Left renal cortex interstitium (tissue), 4 donors: ENCODE results near the gene EPS8. TPM values are rescaled to one million over a fixed set of nuclear protein-coding genes. Genes with fewer than 3 reads are reported as not detected.

Experiments
- DNase-seq, 4 donors: peaks; one replicate each; pipeline ENCODE4 v3.0.0-alpha.2; 2013; ENCODE audit warnings: low read depth in 4 of 4, low spot score in 2 of 4, missing footprints in 1 of 4
- polyA plus RNA-seq, 4 donors: library from polyadenylated mRNA; unstranded; fragments of 120-200 nt; gene quantifications; one replicate each; pipeline ENCODE4 v1.2.1, GENCODE V29; 2013; ENCODE audit not compliant: insufficient read length in 4 of 4

Gene EPS8
- polyA plus RNA-seq, 4 donors = 48.3 to 65.0 (median 59.8) TPM

DNA sequence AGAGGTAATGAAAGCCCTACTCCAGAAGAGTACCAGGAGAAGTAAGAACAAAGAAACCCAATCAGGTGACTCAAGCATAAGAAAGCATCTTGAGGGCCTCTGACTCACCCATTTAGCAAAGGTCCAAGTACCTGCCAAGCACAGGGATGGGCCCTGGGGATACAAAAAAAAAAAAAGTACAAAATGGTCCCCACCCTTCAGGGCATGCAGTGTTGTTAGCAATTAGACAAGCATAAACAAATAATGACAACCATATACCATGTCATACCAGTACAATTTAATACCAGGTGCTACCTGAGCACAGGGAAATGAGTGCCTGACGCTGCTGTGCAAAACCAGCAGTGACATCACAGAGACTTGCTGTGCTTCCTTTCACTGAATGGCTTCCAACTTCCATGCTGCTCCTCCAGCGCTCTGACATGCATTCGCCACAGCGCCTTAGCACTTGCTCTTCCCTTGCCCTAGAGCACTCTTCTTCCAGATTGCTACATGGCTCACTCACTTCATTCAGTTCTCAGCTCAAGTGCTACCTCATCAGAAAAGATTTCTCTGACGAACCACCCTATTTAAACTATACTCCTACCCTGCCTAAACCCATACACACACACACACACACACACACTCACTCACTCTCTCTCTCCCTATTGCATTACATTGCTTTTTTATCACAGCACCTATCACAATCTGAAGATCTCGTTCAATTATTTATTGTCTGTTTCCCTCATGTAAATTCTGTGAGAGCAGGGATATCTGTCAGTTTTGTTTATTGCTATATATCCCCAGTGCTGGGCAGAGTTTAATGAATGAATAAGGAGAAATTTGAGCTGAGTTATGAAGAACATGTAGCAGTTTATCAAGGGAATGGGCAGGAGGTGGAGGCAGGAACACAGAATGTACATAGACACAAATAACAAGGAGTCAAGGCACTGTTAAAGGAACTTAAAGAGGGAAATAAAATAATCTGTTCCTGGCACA is 12.9 kb upstream of the EPS8 start:
- DNase-seq = no peak

DNA sequence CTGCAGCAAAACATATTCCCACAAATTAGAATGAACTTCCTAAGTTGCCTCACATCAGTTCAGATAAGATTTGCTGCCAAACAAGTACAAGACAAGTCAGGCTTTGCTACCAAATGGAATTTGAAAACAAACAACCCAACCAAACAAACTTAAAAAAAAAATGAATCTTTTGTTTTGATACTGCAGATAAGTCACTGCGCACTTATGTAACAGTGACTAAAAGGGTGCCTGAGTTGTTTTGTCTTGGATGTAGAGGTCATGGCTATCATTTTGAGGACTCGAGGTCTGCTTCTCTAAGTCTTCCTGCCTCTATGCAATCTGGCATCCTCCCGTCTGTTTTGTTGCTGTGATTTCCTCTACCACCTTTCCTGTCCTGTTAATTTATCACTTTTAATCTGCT is 11.1 kb upstream of the EPS8 start:
- DNase-seq = no peak

DNA sequence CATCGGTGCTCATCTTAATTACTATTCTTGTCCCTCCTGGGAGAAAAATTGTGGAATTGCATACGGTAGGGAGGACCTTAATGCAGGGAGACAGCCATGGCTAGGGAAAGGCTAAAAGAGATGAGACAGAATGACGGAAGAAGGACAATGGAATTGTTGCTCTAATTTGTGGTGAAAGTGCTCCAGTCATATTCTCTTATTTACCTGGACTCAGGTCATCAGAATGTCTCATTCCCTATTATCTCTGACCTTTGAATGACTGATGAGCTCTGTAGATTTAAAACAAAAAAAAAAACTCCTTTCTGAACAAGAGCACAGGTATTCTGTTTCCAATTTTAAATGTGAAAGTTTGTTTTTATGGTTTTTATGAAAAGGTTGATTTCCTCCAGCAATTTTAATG is 8.6 kb upstream of the EPS8 start:
- no peak for DNase-seq

DNA sequence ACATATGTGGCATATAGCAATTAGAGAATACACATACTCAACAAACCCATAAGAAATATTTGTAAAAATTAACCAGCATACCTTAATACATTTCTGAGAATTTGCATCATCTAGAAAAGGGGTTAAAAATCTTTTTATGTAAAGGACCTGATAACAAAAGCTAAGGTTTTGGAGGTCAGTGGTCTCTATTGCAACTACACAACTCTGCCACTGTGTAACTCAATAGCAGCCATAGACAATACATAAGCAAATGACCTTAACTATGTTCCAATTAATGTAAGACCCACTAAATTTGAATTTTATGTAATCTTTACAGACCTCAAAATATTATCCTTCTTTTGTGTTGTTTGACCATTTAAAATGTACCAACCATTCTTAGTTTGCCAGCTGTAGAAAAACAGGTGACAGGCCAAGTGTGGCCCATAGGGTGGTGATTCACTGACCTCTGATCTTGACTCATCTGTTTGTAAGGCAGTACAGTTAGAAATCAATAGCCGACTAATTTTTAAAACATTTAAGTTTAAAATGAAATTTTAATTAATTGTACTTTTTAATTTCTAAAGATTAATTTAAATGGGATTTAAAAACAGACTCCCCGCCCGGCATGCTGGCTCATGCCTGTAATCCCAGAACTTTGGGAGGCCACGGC is 7.4 kb upstream of the EPS8 start:
- no peak for DNase-seq

DNA sequence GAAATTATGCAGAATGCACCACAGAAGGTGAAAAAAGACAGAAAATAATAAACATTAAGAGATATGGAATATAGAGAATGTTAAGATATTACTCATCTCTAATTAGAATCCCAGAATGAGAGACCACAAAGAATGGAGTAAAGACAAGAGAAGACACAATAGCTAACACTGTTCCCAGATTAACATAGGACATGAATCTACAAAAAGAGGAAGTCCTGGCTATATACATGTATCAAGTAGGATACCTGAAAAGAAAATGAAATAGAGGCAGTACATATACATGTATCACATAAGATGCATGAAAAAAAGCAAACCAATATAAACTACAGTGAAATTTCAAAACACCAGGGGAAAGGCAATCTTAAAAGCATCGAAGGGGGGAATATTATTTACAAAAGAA is 5.6 kb upstream of the EPS8 start:
- no peak for DNase-seq

DNA sequence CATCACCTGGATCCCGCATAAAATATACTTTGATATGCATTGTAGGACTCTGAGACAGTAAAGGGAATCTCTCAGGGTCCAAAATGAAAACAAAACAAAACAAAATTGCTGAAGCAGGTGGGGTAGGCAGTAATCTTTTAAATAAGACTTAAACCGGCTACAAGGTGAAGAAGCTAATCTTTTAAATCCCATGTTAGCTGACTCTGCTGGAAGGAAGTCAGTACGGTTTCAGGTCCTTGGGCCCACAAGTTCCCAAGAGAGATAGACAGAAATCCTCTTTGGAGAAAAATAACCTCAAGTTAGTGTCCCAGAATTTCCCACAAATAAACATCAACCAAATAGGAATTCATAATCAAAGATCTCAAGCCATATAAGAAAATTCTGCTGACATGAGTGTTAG is 5.0 kb upstream of the EPS8 start:
- no peak for DNase-seq

DNA sequence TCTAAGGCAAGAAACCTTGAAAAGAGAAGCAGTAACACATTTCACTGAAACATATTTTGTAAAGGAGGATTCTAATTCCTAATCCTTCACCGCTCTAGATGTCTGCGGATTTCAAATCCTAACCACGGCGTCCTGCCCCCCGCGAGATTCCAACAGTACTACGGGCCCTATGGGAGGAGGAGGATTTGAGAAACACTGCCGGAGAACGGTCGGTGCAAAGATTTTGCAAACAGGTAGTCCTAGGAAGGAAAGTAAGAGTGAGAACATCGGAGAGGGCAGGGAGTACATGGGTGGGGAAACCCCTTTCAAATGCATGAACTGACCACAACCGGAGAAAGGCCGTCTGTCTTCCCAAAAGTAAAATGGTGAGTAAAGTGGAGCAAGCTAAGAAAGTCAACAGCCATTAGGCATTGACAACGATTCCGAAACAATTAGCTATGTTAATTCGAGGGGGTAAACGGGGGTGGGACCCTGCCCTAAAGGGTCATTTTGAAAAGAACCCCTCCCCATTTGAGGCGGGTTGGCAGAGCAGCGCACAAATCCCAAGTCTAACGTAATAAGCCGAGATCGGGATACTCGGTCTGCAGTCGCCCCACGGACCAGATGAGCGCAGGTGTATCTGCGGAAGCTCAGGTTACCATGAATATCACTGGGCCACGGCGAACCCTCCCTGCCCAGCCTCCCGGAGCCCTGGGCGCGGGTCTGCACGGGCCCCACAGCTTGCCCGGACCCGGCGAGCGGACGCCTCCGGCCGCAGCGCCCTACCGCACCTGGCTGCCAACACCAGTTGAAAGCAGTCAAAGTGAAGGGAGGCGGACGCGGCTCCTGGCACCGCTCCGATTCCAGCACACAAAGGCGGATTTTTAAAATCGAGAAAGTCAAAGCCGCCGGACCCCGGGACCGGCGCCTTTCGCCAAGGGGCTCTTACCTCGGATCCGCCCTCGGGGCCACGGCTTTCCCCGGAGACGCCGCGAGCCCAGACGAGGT is 662 bp downstream of the EPS8 start:
- peak in 3 of 4 donors; percentile 44 to 69 (median 64) for DNase-seq

DNA sequence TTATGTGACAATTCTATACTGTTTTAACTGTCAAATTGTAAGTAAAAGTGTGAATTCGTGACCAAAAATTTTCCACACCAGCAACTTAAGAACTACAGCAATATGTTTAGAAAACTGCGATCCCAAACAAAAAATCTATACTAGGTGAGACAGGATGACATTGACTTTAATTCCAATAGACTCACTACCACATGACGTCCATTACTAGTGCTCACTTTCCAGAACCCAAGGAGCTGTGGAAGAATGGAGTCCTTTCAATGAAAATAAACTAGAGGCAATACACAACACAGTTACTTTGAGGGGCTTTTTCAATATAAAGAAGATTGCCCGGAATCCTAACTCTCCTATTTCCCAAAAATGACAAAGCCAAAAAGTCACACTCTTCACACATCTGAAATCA is 1.4 kb downstream of the EPS8 start:
- DNase-seq = no peak

DNA sequence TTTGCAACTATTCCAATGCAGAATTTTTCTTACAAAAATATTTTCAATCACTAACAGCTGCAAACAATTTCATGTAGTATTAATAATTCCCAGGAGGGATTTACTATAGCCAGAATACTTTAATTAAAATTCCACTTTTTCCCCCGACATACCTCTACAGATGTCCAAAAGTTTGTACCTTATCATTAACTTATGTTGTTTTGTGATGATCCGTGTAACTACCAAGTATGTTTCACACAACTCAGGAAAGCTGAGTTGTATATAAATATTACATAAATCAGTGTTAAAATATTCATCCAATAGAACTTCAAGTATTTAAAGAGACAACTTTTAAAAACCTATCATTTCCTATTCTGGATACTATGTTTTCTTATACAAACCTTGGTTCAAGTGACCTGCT is 2.4 kb downstream of the EPS8 start:
- no peak for DNase-seq

DNA sequence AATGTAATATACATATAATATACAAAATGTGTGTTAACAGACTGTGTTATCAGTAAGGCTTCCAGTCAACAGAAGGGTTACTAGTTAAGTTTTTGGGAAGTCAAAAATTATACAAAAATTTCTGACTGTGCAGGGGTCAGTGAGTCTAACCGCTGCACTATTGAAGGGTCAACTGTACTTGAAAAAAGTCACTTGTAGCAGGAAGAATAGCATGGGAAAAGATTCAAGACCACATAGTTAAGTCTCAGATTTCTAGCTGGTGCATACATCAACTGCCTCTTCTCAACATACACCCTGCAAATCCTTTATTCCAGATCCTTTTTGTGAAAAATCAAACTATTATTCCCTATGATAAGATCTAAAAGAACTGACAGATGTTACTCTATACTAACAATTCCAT is 5.9 kb downstream of the EPS8 start:
- no peak for DNase-seq

DNA sequence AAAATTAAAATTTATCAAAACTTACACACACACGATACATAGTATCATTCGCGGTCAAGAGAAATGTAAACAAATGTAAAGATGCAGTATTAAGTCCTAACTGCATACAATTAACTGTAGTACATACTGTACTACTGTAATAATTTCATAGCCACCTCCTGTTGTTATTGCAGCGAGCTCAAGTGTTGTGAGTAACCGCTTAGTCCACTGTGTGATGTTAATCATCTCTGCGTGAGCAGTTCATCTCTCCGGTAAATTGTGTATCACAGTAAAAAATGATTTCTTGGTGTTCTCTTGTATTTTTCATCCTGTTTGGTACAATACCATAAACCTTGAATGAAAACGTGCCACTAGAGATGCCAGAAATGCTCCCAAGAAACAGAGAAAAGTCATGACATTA is 6.5 kb downstream of the EPS8 start:
- no peak for DNase-seq

DNA sequence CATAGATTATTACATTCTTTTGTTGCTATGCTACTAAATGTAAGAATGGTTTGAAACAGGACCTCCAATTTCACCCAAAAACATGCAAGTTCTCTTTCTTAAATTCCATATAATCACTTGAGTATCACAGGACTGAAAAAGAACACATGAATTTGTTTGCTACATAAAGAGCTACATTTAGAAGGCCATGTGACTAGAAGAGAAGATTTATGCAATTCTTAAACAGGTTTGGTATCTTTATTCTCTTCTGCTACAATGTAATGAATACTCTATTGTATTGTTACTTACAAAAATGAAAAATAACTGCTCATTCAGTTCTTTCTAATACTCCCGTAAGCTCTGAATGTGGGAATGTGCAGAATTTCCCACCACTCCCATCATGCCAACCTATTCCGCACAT is 9.3 kb downstream of the EPS8 start:
- DNase-seq = no peak

DNA sequence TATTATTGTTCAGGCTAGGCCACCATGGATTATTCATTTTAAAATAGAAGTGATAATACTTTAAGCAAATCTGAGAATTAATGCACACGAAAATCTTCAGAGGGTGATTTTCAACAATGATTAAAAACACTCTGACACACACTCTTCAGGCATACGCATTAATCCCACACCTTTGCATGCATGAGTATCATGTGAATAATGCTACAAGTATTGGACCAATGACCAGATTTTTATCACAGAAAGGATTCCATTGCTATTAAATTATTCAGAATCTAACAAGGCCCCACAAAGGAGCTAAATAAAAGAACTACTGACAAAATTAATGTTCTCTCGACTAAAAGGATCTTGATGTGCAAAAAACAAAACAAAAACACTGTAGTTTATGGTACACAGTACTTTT is 11.1 kb downstream of the EPS8 start:
- no peak for DNase-seq

DNA sequence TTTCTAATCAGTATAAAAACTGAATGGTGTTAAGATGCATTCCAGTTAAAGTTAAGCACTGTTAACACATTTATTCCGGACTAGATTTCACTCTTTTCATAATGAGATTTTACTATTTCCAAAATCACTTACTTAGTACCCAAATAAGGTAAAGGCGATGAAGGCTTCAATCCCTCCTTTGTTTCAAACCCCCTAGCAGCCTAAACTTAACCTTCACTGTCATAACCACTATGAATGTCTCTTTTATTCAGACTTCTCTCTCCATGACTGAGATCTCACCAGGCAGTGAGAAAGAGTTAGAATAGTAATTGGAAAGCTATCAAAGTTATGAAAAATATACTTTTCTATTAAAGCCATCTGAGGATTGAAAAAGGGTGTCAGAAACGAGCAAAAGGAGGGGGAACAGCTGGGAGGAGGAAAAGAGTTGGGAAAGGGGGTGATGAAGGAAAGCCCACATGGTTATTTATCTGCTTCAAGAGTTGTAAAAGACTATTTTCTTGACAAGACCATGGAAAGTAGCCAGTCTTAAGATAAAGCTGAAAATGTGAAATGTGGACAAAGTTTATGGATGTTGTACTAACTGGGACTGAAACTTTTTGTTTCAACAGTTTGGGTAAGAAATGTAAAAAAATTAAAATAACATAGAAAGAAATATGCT is 11.7 kb downstream of the EPS8 start:
- no peak for DNase-seq

DNA sequence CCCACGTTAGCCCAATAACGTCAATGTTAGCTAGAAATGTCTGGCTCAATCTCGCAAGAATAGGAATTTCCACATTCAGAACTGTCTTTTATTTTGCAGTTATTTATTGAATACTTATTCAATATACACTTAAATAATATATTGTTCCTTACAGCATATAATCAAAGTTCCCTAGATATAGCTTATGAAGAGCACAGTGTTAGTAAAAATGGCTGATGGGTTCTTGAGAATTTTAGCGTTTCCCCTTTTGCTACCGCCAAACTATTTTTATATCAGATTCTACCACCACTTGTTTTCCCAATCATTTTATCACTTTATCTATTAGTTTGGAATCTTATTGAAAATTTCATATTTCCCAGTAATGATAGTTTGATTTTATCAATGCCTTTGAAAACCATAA is 12.7 kb downstream of the EPS8 start:
- no peak for DNase-seq

DNA sequence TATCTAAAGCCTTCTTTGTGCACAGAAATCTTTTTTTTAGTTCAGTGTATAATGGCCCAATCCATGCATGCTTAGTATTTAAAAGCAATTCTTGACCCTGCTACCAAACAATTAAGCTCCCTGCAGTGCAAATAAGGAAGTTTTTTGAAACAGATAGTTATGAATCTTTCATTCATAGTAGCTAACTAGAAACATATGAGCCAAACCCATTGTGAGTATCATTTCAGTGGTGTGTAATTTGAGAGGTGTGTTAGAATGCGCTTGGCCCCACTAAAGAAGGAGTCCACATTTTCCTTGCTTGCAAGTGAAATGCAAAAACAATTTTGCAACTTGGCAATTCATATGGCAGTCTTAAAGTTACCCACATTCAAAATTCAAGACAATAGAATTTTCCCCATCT is 14.4 kb downstream of the EPS8 start:
- DNase-seq = no peak

DNA sequence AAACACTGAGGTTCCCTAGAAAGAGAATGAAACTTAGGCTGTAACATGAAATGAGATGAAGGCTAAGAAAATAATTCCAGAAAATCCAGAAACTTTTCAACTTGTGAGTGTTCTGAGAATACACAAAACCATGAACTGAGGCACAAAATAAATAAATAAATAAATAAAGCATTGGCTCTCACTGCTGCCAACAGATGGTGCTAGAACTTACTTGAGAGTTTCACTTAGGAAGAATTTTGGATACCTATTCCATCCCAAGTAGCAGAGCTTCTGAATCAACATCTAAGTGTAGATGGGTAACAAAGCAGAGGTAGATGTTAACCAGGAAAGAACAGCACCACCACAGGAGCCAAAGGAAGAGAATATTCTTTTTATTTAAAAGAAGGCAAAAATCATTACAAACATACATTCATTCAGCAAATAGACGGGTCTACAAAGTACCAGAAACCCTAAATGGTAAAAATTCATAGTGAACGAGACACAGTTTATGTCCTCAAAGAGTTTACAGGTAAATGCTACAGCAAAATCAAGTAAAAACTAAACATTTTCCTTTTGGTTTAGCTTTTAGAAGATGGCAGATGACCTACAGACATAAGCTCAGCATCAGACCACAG is 16.7 kb downstream of the EPS8 start:
- DNase-seq = no peak

DNA sequence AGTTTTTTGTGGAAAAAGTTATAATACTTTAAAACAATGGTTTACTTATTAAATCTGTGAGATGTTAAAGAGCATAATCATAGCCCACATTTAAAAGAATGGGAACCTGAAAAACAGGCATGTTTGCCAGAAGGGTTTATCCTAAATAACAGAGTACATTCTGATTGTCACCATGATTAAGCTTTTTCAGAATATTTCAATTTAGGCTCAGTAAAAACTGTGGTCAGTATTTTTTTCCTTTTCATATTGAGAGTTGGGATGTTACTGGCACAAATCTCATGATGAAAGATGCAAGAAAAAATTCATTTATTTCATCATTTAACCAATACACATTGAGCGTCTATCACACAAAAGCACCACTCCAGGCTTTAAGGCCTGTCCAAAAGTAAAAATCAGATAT is 18.6 kb downstream of the EPS8 start:
- no peak for DNase-seq

DNA sequence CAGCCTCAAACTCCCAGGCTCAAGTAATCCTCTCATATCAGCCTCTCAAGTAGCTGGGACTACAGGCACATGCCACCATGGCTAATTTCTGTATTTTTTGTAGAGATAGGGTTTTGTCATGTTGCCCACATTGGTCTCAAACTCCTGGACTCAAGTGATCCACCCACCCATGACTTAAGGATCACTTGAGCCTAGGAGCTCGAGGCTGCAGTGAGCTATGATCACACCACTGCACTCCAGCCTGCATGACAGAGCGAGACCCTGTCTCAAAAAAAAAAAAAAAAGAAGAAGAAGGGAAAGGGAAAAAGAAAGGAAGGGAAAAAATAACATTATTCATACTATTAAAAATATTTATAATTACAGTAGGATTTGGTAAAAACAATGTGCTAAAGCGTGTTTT is 19.2 kb downstream of the EPS8 start:
- no peak for DNase-seq

DNA sequence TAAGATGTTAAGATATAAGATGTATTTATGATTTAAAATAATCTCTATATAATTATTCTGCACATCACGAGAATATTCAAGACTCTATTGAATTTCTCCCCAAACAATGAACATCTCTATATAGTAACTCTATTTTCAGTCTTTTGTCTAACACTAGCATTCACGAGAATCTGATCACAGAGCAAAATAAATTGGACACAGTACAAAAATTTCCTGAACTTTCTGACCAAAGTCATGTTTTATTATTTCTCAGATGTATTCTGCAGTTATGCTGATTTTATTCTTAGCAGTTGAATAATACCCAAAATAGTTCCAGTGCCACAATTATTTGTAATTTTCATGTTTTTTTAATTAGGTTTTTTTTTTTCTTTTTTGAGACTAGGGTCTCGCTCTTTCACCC is 19.6 kb downstream of the EPS8 start:
- DNase-seq = no peak
